Activated CD4-positive, alpha-beta T cell treated with anti-CD3 and anti-CD28 coated beads, Interleukin-2, amount 50 U/mL, for 24 hours (primary cell): ENCODE data around the gene RNF112.
"Not testable (repeated sequence)": the region's sequence is repeated elsewhere in the genome, so short reads cannot be mapped to it uniquely, and the experiment has no call there.

Experiments
- DNase-seq, 2 donors: peaks; one replicate each; pipeline ENCODE4 v3.0.0-alpha.2; 2020; ENCODE audit warnings: low read depth in 1 of 2, low spot score in 1 of 2

The RNF112 gene

GRCh38 chr17:19447085-19447583, 36.1 kb downstream of the RNF112 start:
- peak; percentile 44 to 66 for DNase-seq

- DNase-seq: no peak
These were observed 37.6 kb downstream of the RNF112 start for GRCh38 chr17:19448341-19449268.

DNA sequence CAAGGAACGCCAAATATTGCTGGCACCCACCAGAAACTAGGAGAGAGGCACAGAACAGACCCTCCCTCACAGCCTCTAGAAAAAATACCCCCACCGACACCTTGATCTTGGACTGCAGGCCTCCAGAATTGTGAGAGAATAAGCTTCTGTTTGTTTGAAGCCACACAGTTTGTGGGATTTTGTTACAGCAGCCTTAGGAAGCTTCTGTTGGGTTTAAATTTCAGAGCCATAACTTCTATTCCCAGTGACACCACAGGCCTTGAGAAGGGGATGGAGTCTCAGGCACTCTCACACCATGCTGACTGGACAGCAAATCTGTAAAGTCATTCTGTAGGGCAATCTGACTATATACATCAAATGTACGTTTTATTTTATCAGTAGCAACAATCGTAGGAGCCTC, 38.6 kb downstream of the RNF112 start:
- no peak for DNase-seq

- DNase-seq: no peak
These were observed 42.3 kb downstream of the RNF112 start for GRCh38 chr17:19453296-19453695.

DNA sequence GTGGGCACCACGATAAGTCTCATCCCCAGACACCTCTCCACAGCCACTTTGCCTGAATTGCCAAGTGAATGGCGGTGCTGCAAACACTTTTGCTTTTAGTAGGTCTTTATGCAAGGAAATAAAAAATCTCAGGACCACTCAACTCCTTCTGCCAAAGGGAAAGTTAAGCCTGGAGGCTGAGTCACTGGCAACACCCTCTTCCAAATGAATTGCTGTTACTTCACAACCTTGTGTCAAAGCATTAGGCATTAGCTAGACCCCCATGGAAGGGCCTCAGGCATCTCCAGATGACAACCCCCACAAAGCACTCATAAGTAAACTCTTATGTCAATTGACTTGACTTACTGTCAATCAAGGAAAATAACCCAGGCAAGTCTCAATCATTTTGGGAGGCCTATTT, 43.0 kb downstream of the RNF112 start:
- no peak for DNase-seq

- no peak for DNase-seq
These were observed 45.2 kb downstream of the RNF112 start for GRCh38 chr17:19456016-19456927.

- DNase-seq: no peak
These were observed 46.0 kb downstream of the RNF112 start for GRCh38 chr17:19457046-19457445.

- no peak for DNase-seq
These were observed 46.8 kb downstream of the RNF112 start for GRCh38 chr17:19457830-19458271.

DNA sequence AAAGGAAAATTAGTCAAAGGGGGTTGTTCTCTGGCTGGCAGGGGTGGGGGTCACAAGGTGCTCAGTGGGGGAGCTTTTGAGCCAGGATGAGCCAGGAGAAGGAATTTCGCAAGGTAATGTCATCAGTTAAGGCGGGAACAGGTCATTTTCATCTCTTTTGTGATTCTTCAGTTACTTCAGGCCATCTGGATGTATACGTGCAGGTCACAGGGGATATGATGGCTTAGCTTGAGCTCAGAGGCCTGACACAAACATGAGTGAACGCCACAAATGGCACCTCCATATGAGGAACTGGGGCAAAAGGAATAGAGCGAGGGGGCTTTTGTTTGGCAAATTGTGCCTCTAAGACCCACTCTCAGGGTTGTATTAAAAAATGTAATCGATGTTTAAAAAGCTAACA, 47.4 kb downstream of the RNF112 start:
- not testable (repeated sequence) for DNase-seq

DNA sequence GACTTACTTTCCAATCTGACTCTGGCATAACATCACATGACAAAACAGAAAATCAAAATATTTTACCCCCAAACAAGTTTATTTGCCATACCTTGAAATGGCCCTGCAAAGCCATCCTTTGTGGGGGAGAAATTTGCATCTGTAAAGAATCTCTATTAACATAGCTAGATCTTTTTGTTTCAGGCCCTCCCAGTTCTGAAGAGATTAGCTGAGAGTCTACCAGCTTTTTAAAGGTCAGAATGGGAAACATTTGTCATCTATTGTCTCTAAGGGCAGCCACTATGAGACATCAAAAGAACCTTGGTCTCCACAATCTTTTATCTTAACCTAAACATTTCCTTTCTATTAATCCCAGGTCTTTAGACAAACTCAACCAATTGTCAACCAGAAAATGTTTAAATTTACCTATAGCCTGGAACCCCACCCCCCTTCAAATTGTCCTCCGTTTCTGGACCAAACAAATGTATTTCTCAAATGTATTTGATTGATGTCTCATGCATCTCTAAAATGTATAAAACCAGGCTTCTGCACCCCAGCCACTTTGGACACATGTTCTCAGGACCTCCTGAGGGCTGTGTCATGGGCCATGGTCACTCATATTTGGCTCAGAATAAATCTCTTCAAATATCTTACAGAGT, 48.1 kb downstream of the RNF112 start:
- not testable (repeated sequence) for DNase-seq

DNA sequence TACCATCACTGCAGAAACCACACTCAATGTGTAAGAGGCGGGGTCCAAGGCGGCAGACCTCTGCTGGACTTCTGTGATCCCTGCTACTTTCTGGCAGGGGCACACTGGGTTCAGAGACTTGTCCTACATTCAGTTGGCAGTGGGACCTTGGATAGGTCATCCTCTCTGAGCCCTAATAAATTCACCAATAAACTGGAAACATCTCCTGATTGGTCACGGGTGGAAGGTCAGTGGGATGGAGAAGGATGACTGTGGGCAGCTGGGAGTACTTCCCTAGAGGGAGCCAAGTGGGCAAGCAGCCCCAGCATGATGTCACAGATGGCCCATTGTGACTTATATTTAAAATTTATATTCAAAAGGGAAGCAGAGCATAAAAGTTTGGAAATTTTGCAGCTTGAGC, 49.7 kb downstream of the RNF112 start:
- DNase-seq: no peak

GRCh38 chr17:19461116-19461515, 50.1 kb downstream of the RNF112 start:
- no peak for DNase-seq

DNA sequence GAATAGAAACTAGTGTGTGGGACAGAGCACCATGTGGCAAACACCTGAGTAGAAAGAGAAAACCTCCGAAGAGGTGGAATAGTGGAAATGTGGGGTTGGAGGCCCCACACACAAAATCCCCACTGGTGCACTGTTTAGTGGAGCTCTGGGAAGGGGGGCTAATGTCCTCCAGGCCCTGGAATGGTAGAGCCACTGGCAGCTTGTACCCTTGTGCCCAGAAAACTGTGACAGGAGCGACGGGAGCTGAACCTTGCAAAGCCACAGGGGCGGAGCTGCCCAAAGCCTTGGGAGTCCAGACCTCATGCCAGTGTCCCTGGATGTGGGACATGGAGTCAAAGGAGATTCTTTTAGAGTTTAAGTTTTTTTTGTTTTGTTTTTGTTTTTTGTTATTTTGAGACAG, 50.6 kb downstream of the RNF112 start:
- DNase-seq: no peak

DNA sequence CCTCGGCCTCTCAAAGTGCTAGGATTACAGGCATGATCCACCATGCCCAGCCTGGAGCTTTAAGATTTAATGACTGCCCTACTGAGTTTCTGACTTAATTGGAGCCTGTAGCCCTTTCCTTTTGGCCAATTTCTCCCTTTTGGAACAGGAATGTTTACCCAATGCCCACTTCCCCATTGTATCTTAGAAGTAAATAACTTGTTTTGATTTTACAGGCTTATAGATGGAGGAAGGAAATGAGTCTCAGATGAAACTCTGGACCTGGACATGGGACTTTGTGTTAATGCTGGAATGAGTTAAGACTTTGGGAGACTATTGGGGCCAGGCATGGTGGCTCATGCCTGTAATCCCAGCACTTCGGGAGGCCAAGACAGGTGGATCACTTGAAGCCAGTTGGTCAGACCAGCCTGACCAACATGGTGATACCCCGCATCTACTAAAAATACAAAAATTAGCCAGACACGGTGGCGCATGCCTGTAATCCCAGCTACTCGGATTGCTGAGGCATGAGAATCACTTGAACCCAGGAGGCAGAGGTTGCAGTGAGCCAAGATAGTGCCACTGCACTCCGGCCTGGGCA, 51.5 kb downstream of the RNF112 start:
- not testable (repeated sequence) for DNase-seq

- DNase-seq: no peak
These were observed 53.3 kb downstream of the RNF112 start for GRCh38 chr17:19464031-19465026.
